ENCODE measurements around the gene USP54.
"Not testable (repeated sequence)": the region's sequence is repeated elsewhere in the genome, so short reads cannot be mapped to it uniquely, and the experiment has no call there.

DNA sequence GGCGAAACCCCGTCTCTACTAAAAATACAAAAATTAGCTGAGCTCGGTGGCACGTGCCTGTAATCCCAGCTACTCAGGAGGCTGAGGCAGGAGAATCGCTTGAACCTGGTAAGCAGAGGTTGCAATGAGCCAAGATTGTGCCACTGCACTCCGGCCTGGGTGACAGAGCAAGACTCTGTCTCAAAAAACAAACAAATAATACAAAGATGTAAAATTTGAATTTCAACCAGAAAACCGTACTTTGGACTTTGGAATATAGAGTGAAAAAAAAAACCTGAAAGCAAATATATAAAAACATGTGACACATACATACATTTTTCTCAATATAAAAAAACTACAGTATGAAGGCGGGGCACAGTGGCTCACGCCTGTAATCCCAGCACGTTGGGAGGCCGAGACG lies 29.8 kb upstream of the USP54 start:
- TF ChIP-seq, protein P1, sequence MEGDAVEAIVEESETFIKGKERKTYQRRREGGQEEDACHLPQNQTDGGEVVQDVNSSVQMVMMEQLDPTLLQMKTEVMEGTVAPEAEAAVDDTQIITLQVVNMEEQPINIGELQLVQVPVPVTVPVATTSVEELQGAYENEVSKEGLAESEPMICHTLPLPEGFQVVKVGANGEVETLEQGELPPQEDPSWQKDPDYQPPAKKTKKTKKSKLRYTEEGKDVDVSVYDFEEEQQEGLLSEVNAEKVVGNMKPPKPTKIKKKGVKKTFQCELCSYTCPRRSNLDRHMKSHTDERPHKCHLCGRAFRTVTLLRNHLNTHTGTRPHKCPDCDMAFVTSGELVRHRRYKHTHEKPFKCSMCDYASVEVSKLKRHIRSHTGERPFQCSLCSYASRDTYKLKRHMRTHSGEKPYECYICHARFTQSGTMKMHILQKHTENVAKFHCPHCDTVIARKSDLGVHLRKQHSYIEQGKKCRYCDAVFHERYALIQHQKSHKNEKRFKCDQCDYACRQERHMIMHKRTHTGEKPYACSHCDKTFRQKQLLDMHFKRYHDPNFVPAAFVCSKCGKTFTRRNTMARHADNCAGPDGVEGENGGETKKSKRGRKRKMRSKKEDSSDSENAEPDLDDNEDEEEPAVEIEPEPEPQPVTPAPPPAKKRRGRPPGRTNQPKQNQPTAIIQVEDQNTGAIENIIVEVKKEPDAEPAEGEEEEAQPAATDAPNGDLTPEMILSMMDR (IDR thresholded peaks at IDR 0.05; ENCODE audit: low read depth, low read length, poor library complexity, severe bottlenecking), result not testable (repeated sequence)
- TF ChIP-seq EZH2phosphoT487 (IDR thresholded peaks at IDR 0.05; ENCODE audit: borderline replicate concordance, low read length), result not testable (repeated sequence)

All from DOHH2 (cell line).